Psoas muscle (tissue), 8 donors: ENCODE results near the gene CGN. TPM values are rescaled to one million over a fixed set of nuclear protein-coding genes. Genes with fewer than 3 reads are reported as not detected.

Source experiments
- ATAC-seq, 4 donors: fragments of 200-7000 bp; cut with Tn5 transposase; one replicate each; pipeline ENCODE4 v1.9.1; 2020; ENCODE audit warnings: moderate library complexity in 3 of 4, mild to moderate bottlenecking in 2 of 4
- DNase-seq, 2 donors: peaks; one replicate each; pipeline ENCODE4 v3.0.0-alpha.2; 2020
- H3K27ac ChIP-seq: fragments of 200-600 bp; one replicate; pipeline ENCODE4 v1.8.0; 2022
- H3K27me3 ChIP-seq, 3 donors: fragments of 200-600 bp in 1 of 3; one replicate each; pipeline versions ENCODE4 v1.6.1 to v1.8.0; 2013 to 2022; ENCODE audit warnings: low read length in 2 of 3, mild to moderate bottlenecking in 2 of 3, moderate library complexity in 1 of 3; ENCODE audit not compliant: insufficient read depth in 3 of 3
- H3K36me3 ChIP-seq, 2 donors: fragments of 200-600 bp in 1 of 2; one replicate each; pipeline versions ENCODE4 v1.6.1 to v1.8.0; 2013 to 2022; ENCODE audit warnings: low read depth in 1 of 2, mild to moderate bottlenecking in 1 of 2, moderate library complexity in 1 of 2; ENCODE audit not compliant: insufficient read depth in 1 of 2
- H3K4me1 ChIP-seq: fragments of 200-600 bp; one replicate; pipeline ENCODE4 v1.8.0; 2022
- H3K4me3 ChIP-seq: fragments of 200-600 bp; one replicate; pipeline ENCODE4 v1.8.0; 2022; ENCODE audit warnings: mild to moderate bottlenecking
- H3K9me3 ChIP-seq: fragments of 200-600 bp; one replicate; pipeline ENCODE4 v1.8.0; 2022
- CTCF ChIP-seq: fragments of 200-600 bp; IDR thresholded peaks from one replicate; pipeline ENCODE4 v1.8.0; 2022; ENCODE audit warnings: antibody characterized with exemption
- WGBS, 3 donors: extraction: QIAGEN DNeasy Blood & Tissue Kit; methylation state at CpG; one replicate each; pipeline versions ENCODE4 v1.1.6 to v1.1.7; 2013; 5-methylcytosine and 5-hydroxymethylcytosine counted together
- intact Hi-C, 2 donors: fragments of 100-400 bp; cut with DNase I; formaldehyde crosslinking; loops; one replicate each; pipeline versions ENCODE4 v1.11.0 to v1.14.2; 2022
- polyA plus RNA-seq, 3 donors: library from polyadenylated mRNA; stranded (reverse); fragments of 200-250 nt; gene quantifications; one replicate each; pipeline ENCODE4 v1.2.3, GENCODE V29; 2013
- total RNA-seq, 4 donors: library from RNA; stranded (reverse); fragmentation: NEBNext Ultra II Directional in 2 of 4; extraction: Animal tissue kit (Norgen Biotek cat#: 25700) in 2 of 4; gene quantifications; one replicate each; pipeline versions ENCODE4 v1.2.1 to v1.2.4, GENCODE V29; 2021 to 2023
- donor health status: healthy with polysubstance abuse.
- donor health status: DM: no; HTN: no; CAD: no; lungs with moderate emphysema.
- donor health status: Bipolar disorder and iron deficiency.
- donor health status: healthy.
- donor health status: DM: yes; HTN: yes; CAD: no.
- donor health status: DM: no; HTN: no; CAD: no.
- donor health status: DM: no; HTN: no; CAD: no.
- donor health status: DM: yes; HTN: yes; CAD: no.

CGN gene
- total and polyA plus RNA-seq, 7 donors = 0.03 to 0.21 (median 0.10) TPM; not detected in 2

GRCh38 chr1:151574575-151575529 is 63.7 kb downstream of the CGN start:
- Histone ChIP-seq H3K27ac (no peak overlapping the region), H3K4me3 (no peak overlapping the region), H3K4me1 (no peaks in the 10 kb centered on the region), H3K36me3 (peaks cover 0 to 17% of the 10 kb centered on the region in 2 donors), H3K9me3 (no peaks in the 10 kb centered on the region), H3K27me3 (no peaks in the 10 kb centered on the region)
- intact Hi-C loops = no loop called here
- ATAC-seq (no peak), DNase-seq (no peak)
- no peak for TF ChIP-seq CTCF
- WGBS, 3 donors = 74 to 79% (median 79%) methylated on average over 12 of the region's 12 CpGs

- ATAC-seq (no peak), DNase-seq (no peak)
- Histone ChIP-seq H3K36me3 (peaks cover 0 to 17% of the 10 kb centered on the region in 2 donors), H3K27ac (no peak overlapping the region), H3K4me3 (no peak overlapping the region), H3K27me3 (no peaks in the 10 kb centered on the region), H3K4me1 (no peaks in the 10 kb centered on the region), H3K9me3 (no peaks in the 10 kb centered on the region)
- no peak for TF ChIP-seq CTCF
- intact Hi-C loops = no loop called here
- 93 to 98% (median 98%) methylated on average over 2 of the region's 2 CpGs for WGBS, 3 donors
These were observed 66.0 kb downstream of the CGN start for GRCh38 chr1:151577173-151577572.

- Histone ChIP-seq H3K36me3 (peaks cover 0 to 17% of the 10 kb centered on the region in 2 donors), H3K4me1 (no peaks in the 10 kb centered on the region), H3K27me3 (no peaks in the 10 kb centered on the region), H3K9me3 (no peaks in the 10 kb centered on the region), H3K27ac (no peak overlapping the region), H3K4me3 (no peak overlapping the region)
- WGBS, 3 donors = 90 to 100% (median 100%) methylated on average over 1 of the region's 1 CpG
- intact Hi-C loops = no loop called here
- no peak for ATAC-seq
- TF ChIP-seq CTCF = no peak
- DNase-seq = no peak
These were observed 67.8 kb downstream of the CGN start for GRCh38 chr1:151578941-151579340.

- Histone ChIP-seq H3K4me1 (no peaks in the 10 kb centered on the region), H3K36me3 (peaks cover 0 to 14% of the 10 kb centered on the region in 2 donors), H3K27me3 (no peaks in the 10 kb centered on the region), H3K4me3 (no peak overlapping the region), H3K27ac (no peak overlapping the region), H3K9me3 (no peaks in the 10 kb centered on the region)
- no peak for ATAC-seq
- no peak for TF ChIP-seq CTCF
- intact Hi-C loops = no loop called here
- 77 to 83% (median 80%) methylated on average over 8 of the region's 8 CpGs for WGBS, 3 donors
- no peak for DNase-seq
These were observed 68.4 kb downstream of the CGN start for GRCh38 chr1:151579436-151580225.
